SH-SY5Y (cell line): Measurements from ENCODE around the gene EVC2.

ENCODE experiments used
- GATA2 ChIP-seq: IDR thresholded peaks from 2 replicates; pipeline ENCODE4 v1.6.1; 2011; ENCODE audit warnings: mild to moderate bottlenecking, low read depth, low read length
- GATA3 ChIP-seq: IDR thresholded peaks from 2 replicates; pipeline ENCODE4 v1.6.1; 2011; ENCODE audit warnings: low read depth, mild to moderate bottlenecking, low read length, moderate library complexity

DNA sequence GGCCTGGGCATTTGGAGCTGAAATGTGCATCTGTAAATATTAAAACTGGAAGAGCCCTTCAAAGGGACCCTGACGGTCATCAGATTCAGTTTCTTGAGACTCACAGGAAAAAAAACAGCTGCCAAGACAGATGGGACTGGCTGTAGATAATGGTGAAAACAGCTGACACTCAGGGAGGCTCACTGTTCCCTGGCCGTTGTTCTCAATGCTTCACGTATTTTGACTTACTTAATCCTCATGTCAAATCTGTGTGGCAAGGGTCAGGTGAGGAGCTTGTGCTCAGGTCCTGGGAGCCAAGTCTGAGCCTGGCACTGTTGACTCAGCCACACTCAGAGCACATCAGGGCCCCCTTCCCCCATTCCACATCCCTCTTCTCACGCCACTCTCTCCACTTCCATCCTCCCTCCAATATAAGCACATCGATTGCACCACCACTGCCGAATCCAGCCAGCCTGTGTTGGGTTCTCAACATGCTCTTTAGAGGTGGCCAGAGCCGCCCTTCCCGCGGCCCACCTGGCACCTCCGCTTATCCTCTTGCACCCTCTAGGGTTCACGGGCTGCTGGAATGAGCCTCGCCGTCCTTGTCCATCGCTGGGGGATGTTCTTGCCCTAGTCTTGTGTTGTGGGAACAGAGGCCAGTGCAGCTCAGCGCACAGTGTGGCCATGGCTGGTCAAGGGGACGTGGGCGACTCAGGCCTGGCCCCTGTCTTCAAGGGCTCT, 42.7 kb upstream of the EVC2 start:
- TF ChIP-seq GATA2 = no peak
- no peak for TF ChIP-seq GATA3
